ENCODE measurements around the gene WNK4.
A peak's percentile ranks its signal among the peaks of the same experiment; 100 is the strongest.

Gene WNK4

GRCh38 chr17:42798011-42798382 lies 17.6 kb downstream of the WNK4 start:
- Histone ChIP-seq H3K4me1 (ENCODE audit: low read depth, poor library complexity, severe bottlenecking) (peaks cover 13% of the 10 kb centered on the region), H3K27me3 (ENCODE audit: insufficient read depth, low read depth) (no peaks in the 10 kb centered on the region), H3K4me3 (IDR thresholded peaks at IDR 0.05; ENCODE audit: insufficient read depth, low read depth, low read length) (no peak overlapping the region), H4K20me1 (ENCODE audit: insufficient read depth) (no peaks in the 10 kb centered on the region), H3K9ac (peak overlapping the region; percentile 81), H3K36me3 (ENCODE audit: insufficient read depth) (no peaks in the 10 kb centered on the region), H3K27ac (no peak overlapping the region; the same call in 1 of the 2 replicates), H2AFZ (ENCODE audit: low read depth) (peak overlapping the region; percentile 71), H3K79me2 (ENCODE audit: insufficient read depth, low read depth) (no peaks in the 10 kb centered on the region; the same call in 1 of the 2 replicates), H3K4me2 (peak overlapping the region; percentile 98)
- no peak for TF ChIP-seq CTCF (conservative IDR thresholded peaks at IDR 0.05; ENCODE audit: low read depth, low read length)

GRCh38 chr17:42798383-42799380 lies 18.3 kb downstream of the WNK4 start, which contains the start of the genes CNTD1 and COA3:
TSS of gene CNTD1 (plus strand) at chr17:42798861. CDS start at chr17:42799068, 207 bp downstream.
TSS of gene COA3 (minus strand) at chr17:42798704. CDS start at chr17:42798681, 23 bp downstream.
- Histone ChIP-seq H3K27ac (no peak within 1 kb of the TSS; the same call in 1 of the 2 replicates), H3K4me2 (peak within 1 kb of the TSS; percentile 98), H3K27me3 (ENCODE audit: insufficient read depth, low read depth) (no peaks in the 10 kb centered on the region), H3K79me2 (ENCODE audit: insufficient read depth, low read depth) (no peaks in the 10 kb centered on the region; the same call in 1 of the 2 replicates), H3K9ac (peak within 1 kb of the TSS; percentile 81), H2AFZ (ENCODE audit: low read depth) (peak within 1 kb of the TSS; percentile 71), H3K4me3 (IDR thresholded peaks at IDR 0.05; ENCODE audit: insufficient read depth, low read depth, low read length) (no peak within 1 kb of the TSS), H3K36me3 (ENCODE audit: insufficient read depth) (no peaks in the 10 kb centered on the region), H3K4me1 (ENCODE audit: low read depth, poor library complexity, severe bottlenecking) (peaks cover 13% of the 10 kb centered on the region), H4K20me1 (ENCODE audit: insufficient read depth) (no peaks in the 10 kb centered on the region)
- TF ChIP-seq CTCF (conservative IDR thresholded peaks at IDR 0.05; ENCODE audit: low read depth, low read length): no peak

GRCh38 chr17:42803074-42803883 lies 22.9 kb downstream of the WNK4 start:
- no peak overlapping the region for H3K4me2 ChIP-seq
- no peaks in the 10 kb centered on the region for H3K36me3 ChIP-seq (ENCODE audit: insufficient read depth)
- TF ChIP-seq CTCF (conservative IDR thresholded peaks at IDR 0.05; ENCODE audit: low read depth, low read length): no peak
- peaks cover 6% of the 10 kb centered on the region for H3K4me1 ChIP-seq (ENCODE audit: low read depth, poor library complexity, severe bottlenecking)
- H3K79me2 ChIP-seq (ENCODE audit: insufficient read depth, low read depth): no peaks in the 10 kb centered on the region
- no peak overlapping the region for H3K4me3 ChIP-seq (IDR thresholded peaks at IDR 0.05; ENCODE audit: insufficient read depth, low read depth, low read length)
- H4K20me1 ChIP-seq (ENCODE audit: insufficient read depth): no peaks in the 10 kb centered on the region
- H3K27ac ChIP-seq: no peak overlapping the region
- no peak overlapping the region for H3K9ac ChIP-seq
- no peaks in the 10 kb centered on the region for H3K27me3 ChIP-seq (ENCODE audit: insufficient read depth, low read depth)
- no peak overlapping the region for H2AFZ ChIP-seq (ENCODE audit: low read depth)

- Histone ChIP-seq H2AFZ (ENCODE audit: low read depth) (no peak overlapping the region), H3K9ac (no peak overlapping the region), H3K27ac (no peak overlapping the region), H4K20me1 (ENCODE audit: insufficient read depth) (no peaks in the 10 kb centered on the region), H3K36me3 (ENCODE audit: insufficient read depth) (no peaks in the 10 kb centered on the region), H3K4me1 (ENCODE audit: low read depth, poor library complexity, severe bottlenecking) (no peaks in the 10 kb centered on the region), H3K79me2 (ENCODE audit: insufficient read depth, low read depth) (no peaks in the 10 kb centered on the region), H3K4me2 (no peak overlapping the region), H3K27me3 (ENCODE audit: insufficient read depth, low read depth) (no peaks in the 10 kb centered on the region), H3K4me3 (IDR thresholded peaks at IDR 0.05; ENCODE audit: insufficient read depth, low read depth, low read length) (no peak overlapping the region)
- TF ChIP-seq CTCF (conservative IDR thresholded peaks at IDR 0.05; ENCODE audit: low read depth, low read length): no peak
These were observed 24.5 kb downstream of the WNK4 start for GRCh38 chr17:42804918-42805367.
